ENCODE data around the gene FBXL13.
"Not testable (repeated sequence)": the region's sequence is repeated elsewhere in the genome, so short reads cannot be mapped to it uniquely, and the experiment has no call there.

FBXL13 gene

DNA sequence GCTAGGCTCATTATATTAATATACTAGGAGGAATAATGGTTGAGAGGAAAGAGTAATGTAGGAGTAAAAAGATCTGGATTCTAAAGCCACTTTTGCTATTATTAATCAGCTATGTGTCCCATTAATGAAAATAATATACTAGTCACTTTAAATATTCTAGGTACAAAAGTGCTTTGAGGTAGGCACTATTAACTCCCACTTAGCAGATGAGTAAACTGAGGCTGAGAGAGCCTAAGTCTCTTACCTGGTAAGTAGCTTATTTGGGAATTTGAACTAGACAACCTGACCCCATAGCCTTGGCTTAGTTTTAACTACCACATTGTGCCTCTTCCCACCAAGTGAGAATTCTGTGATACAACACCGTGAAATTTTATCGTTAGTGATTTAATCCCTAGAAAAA, 6.3 kb upstream of the FBXL13 start:
- in situ Hi-C loops (cut with HindIII; ENCODE audit: low sequenced_read_pairs) = no loop called here

DNA sequence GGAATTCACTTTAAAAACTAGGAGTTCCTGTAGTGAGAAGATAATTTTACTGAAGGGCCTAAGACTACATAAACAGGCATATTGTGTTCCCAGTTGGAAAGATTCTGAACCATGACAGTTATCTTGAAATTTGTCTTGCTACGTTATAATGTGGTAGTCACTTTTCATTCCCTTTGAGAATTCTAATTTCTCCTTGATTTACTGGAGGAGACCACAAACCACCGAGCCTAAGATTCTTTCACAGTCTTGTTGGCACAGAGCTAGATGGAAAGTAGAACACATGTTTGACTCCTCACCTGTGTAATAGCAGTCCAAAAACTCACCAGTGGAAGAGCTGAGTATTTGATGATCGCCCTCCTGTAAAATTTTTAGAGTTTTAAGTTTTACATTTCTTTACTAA, 5.2 kb upstream of the FBXL13 start:
- in situ Hi-C loops (cut with HindIII; ENCODE audit: low sequenced_read_pairs) = no loop called here

DNA sequence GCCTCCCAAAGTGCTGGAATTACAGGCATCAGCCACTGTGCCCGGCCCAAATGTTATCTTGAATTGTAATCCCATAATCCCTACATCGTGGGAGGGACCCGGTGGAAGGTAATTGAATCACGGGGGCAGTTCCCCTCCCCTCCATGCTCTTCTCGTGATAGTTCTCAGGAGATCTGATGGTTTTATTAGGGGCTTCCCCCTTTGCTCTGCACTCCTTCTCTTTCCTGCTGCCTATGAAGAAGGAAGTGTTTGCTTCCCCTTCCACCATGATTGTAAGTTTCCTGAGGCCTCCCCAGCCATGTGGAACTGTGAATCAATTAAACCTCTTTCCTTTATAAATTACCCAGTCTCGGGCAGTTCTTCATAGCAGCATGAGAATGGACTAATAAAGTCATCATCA, 3.6 kb upstream of the FBXL13 start:
- in situ Hi-C loops (cut with HindIII; ENCODE audit: low sequenced_read_pairs) = not testable (repeated sequence)

DNA sequence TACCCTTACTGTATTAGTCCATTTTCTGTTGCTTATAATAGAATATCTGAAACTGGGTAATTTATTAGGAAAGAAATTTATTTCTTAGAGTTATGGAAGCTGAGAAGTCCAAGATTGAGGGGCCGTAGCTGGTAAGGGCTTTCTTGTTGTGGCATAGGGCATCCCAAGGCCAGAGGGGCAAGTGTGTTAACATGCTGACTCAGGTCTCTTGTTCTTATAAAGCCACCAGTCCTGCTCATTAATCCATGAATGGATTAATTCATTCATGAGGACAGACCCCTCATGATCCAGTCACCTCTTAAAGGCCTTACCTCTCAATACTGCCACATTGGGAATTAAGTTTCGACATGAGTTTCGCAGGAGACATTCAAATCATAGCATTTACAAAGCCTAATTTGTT, 2.7 kb upstream of the FBXL13 start:
- in situ Hi-C loops (cut with HindIII; ENCODE audit: low sequenced_read_pairs) = no loop called here

DNA sequence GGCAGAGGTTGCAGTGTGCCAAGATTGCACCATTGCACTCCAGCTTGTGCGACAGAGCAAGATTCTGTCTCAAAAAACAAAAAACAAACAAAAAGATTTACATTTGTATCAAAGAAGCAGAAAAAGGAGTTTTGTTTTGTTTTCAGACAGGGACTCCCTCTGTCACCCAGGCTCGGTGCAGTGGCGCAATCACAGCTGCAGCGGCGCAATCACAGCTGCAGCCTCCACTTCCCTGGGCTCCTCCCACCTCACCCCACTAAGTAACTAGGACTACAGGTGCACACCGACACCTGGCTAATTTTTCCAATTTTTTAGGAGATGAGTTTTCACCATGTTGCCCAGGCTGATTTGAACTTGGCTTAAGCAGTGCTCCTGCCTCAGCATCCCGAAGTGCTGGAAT, 2.2 kb upstream of the FBXL13 start:
- in situ Hi-C loops (cut with HindIII; ENCODE audit: low sequenced_read_pairs) = no loop called here

DNA sequence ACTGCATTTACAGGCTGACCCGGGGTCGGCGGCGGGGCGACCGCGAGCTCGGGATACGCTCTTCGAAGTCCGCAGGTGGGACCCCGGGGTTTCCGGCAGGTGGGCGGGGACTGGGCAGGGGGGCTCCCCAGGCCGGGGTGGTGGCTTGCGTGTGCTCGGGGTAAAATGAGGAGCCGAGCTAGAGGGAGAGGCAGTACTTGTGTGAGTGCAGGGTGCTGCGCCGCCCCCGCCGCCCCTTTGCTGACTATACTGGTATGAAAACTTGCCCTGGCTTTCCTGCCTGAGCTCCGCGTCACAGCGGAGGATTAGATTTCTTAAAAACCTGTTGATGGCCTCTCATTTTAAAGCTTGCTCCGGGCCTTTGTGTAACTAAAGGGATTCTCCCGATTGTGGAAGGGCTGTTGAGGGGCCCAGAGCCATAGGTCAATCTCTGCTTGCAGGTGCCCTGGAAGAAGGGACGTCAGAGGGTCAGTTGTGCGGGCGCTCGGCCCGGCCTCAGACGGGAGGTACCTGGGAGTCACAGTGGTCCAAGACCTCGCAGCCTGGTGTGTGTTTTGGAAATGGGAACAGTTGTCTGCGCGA, 832 bp upstream of the FBXL13 start:
- in situ Hi-C loops (cut with HindIII; ENCODE audit: low sequenced_read_pairs) = no loop called here

DNA sequence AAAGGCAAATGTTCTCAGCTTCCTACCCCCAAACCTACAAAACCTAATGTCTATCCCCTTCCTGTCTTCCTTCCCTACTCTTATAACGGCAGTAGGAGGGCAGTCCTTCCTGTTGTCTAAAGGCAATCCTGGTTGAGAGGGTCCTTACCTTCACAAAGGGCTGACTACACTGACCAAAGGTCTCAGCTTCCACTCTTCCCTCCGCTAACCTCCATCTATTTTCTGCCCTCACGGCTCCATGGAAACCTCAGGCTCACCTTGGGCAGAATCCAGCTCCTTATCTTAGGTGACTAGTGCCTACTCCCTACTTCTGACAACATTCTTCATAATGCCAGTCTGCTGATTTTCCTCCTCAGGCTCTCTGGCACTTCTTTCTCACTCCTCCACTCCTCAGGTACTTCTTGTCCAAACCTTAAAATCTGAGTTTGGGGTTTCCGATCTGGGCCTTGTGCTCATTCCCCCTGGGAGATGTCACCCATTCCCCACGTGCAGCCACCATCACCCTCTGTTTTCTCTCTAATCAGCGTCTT, 542 bp downstream of the FBXL13 start:
- in situ Hi-C loops (cut with HindIII; ENCODE audit: low sequenced_read_pairs) = no loop called here

DNA sequence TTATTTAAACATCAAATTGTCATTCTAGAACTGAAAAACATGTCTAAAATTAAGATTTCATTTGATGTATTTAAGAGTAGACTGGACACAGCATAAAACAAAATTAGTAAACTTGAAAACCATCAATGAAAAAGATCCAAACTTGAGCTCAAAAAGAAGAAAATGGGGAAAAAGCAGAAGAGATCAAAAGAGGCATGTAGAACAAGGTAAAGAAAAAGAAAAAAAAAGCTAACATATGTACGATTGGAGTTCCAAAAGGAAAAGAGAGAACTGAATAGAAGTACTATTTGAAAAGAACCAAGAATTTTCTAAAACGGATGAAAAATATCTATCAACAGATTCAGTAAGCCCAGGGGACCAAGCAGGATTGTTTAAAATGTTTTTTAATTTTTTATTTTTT, 3.6 kb downstream of the FBXL13 start:
- in situ Hi-C loops (cut with HindIII; ENCODE audit: low sequenced_read_pairs) = no loop called here

DNA sequence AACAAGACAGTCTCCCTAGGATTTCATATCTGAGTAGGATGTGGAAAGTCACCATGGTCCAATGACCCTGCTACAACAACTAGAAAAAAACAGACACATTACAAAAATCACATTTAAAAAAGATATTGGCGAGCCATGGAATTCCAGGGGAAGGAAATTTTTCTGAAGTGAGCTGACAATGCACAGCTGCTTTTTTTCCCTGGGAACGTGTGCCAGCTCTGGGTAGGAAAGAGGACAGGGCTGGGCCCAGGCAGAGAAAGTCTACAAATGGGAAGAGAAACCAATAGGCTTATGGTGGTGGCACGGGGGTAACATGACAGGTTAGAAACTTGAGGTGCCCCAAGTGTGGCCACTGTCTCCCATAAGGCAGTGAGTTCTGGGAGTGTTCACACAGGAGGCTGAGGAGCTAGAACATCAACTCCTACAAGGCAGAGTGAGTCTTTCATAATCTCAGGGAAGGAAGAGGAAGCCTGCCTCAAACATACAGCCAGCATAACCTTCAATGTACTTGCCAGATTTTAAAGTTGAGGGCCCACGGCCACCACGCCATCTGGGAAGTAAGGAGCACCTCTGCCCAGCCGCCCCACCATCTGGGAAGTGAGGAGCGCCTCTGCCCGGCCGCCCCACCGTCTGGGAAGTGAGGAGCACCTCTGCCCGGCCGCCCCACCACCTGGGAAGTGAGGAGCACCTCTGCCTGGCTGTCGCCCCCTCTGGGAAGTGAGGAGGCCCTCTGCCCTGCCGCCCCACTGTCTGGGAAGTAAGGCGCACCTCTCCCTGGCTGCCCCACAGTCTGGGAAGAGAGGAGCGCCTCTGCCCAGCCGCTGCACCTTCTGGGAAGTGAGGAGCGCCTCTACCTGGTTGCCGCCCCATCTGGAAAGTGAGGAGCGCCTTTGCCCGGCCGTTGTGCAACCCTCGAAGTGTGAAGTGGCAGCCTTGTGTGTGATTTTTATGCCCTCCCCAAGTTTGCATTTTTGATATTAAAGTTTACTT, 5.9 kb downstream of the FBXL13 start:
- in situ Hi-C loops (cut with HindIII; ENCODE audit: low sequenced_read_pairs) = no loop called here

DNA sequence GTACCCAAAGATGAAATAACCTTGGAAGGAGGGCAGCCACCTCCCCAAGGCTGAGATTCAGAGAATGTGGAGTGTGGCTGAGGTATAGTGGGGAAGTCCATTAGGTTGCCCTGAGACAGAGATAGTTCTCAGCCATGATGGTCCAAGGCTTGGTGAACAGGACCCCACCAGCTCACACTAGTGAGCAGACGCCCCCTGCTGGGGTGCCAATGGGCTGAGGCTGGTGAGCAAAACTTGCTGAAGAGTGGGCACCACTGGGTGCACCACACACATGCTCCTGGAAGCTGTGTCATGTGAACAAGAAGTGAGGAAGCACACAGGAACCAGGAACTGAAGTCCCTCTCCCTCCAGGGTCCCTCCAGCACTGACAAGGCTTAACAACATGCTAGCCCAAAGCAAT, 8.9 kb downstream of the FBXL13 start:
- in situ Hi-C loops (cut with HindIII; ENCODE audit: low sequenced_read_pairs) = no loop called here

DNA sequence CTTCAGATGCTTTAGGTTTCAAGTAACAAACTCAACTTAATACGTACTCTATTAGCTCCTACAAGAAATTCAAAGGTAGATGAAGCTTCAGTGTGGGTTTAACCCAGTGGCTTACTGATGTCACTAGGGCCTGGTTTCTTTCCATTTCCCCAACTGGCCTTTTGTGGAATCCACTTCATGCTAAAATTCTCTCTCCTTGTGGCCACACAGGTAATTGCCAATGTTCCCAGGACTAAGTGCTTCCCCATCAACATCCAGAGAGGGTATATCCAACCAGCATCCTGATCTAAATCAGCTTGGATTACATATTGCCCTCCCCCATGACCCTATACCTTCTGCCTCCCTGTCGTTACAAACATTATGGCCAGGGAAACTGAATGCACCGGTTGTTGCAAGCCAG, 10.7 kb downstream of the FBXL13 start:
- in situ Hi-C loops (cut with HindIII; ENCODE audit: low sequenced_read_pairs) = no loop called here

DNA sequence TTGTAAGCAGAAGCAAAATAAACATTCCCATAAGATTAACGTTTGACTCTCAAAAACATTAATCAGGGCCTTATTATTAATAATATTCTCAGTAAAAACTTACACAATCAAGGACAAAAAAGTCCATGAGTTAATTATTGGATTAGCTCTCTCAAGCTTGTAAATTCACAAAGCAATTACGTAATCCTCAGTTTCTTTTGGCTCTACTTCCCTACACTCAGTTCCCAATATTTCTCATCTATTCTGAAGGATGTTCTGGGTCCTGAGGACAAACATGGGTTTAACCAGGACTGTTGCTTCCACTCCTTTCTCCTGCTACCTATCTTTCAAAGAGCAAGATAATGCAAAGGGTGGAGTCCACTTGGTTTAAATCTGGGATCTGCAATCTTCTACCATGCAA, 15.1 kb downstream of the FBXL13 start:
- in situ Hi-C loops (cut with HindIII; ENCODE audit: low sequenced_read_pairs) = no loop called here

DNA sequence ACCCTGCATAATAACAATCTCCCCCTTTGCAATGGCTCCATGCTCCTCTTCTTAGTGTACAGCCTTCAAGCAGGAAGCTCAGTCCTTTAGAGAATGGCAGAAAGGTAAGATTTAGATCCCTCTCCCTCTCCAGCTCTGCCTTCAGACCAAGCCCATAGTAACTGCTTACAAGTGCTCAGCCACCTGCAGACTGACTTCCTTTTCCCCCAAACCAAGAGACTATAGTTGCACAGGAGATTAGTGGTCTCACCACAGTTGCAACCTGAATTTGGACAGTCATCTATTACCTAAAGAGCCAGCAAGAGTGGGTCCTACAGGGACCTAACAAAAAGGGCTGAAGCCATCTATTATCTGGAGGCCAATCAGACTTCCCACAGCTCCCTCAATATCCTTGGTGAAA, 16.5 kb downstream of the FBXL13 start:
- in situ Hi-C loops (cut with HindIII; ENCODE audit: low sequenced_read_pairs) = no loop called here

DNA sequence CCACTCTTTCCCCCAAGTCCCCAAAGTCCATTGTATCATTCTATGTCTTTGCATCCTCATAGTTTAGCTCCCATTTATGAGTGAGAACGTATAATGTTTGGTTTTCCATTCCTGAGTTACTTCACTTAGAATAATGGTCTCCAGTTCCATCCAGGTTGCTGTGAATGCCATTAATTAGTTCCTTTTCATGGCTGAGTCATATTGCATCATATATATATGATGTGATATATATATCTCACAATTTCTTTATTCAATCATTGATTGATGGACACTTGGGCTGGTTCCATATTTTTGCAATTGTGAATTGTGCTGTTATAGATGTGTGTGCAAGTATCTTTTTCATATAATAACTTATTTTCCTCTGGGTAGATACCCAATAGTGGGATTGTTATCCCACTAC, 18.6 kb downstream of the FBXL13 start:
- in situ Hi-C loops (cut with HindIII; ENCODE audit: low sequenced_read_pairs) = not testable (repeated sequence)

DNA sequence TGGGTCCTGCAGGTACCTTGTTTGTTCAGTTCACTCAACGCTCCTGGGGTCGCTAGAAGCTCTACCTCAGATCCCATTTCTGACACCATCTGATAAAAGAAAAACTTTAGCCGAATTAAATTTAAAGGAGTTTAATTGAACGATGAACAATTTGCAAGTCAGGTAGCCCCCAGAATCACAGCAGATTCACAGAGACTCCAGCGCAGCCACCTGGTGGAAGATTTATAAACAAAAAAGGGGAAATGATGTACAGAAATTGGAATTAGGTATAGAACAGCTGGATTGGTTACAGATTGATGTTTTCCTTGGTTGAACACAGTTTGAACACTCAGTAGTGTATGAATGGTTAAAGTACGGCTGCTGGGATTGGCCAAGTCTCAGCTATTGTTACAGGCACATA, 23.1 kb downstream of the FBXL13 start:
- in situ Hi-C loops (cut with HindIII; ENCODE audit: low sequenced_read_pairs) = no loop called here

DNA sequence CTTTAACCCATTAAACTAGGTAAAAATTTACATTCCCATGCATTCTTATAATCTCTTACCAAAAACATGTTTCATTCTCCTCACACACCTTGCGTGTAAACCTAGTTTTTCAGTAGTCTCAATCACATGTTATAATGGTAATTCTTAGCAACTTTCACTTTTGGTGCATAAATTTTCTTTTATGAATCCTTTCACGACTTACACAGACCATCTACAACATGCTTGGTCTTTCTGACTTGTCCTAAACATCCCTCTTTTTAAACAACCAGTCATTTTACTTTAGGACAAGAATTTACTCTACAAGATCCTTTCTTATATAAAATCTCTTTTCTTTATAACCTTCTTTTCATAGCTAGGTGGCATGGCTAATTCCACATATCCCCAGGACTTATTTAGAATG, 25.8 kb downstream of the FBXL13 start:
- in situ Hi-C loops (cut with HindIII; ENCODE audit: low sequenced_read_pairs) = no loop called here

DNA sequence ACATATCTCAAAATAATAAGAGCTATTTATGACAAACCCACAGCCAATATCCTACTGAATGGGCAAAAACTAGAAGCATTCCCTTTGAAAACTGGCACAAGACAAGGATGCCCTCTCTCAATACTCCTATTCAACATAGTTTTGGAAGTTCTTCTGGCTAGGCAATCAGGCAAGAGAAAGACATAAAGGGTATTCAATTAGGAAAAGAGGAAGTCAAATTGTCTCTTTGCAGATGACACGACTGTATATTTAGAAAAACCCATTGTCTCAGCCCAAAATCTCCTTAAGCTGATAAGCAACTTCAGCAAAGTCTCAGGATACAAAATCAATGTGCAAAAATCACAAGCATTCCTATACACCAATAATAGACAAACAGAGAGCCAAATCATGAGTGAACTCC, 32.8 kb downstream of the FBXL13 start:
- in situ Hi-C loops (cut with HindIII; ENCODE audit: low sequenced_read_pairs) = not testable (repeated sequence)

DNA sequence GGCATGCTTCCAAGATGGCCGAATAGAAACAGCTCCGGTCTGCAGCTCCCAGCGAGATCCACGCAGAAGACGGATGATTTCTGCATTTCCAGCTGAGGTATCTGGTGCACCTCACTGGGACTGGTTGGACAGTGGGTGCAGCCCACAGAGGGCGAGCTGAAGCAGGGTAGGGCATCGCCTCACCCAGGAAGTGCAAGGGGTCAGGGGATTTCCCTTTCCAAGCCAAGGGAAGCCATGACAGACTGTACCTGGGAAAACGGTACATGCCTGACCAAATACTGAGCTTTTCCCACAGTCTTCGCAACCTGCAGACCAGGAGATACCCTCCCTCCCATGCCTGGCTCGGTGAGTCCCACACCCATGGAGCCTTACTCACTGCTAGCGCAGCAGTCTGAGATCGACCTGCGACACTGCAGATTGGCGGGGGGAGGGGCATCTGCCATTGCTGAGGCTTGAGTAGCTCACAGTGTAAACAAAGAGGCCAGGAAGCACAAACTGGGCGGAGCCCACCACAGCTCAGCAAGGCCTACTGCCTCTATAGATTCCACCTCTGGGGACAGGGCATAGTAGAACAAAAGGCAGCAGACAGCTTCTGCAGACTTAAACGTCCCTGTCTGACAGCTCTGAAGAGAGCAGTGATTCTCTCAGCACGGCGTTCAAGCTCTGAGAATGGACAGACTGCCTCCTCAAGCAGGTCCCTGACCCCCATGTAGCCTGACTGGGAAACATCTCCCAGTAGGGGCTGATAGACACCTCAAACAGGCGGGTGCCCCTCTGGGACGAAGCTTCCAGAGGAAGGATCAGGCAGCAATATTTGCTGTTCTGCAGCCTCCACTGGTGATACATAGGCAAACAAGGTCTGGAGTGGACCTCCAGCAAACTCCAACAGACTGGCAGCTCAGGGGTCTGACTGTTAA, 36.5 kb downstream of the FBXL13 start:
- in situ Hi-C loops (cut with HindIII; ENCODE audit: low sequenced_read_pairs) = not testable (repeated sequence)

DNA sequence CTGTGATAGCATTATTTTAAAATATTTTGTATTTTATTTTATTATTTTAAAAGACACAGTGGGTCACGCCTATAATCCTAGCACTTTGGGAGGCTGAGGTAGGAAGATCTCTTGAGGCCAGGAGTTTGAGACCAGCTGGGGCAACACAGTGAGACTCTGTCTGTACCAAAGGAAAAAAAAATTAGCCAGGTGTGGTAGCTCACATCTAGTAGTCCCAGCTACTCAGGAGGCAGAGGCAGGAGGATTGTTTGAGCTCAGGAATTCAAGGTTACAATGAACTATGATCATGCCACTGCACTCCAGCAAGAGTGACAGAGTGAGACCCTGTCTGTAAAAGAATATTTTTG, 37.1 kb downstream of the FBXL13 start:
- in situ Hi-C loops (cut with HindIII; ENCODE audit: low sequenced_read_pairs) = no loop called here

DNA sequence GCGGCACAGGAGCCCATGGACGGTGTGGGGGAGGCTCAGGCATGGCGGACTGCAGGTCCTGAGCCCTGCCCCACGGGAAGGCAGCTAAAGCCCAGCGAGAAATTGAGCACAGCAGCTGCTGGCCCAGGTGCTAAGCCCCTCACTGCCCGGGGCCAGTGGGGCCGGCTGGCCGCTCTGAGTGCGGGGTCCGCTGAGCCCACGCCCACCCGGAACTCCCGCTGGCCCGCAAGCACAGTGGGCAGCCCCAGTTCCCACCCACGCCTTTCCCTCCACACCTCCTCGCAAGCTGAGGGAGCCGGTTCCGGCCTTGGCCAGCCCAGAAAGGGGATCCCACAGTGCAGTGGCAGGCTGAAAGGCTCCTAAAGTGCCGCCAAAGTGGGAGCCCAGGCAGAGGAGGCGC, 40.3 kb downstream of the FBXL13 start:
- in situ Hi-C loops (cut with HindIII; ENCODE audit: low sequenced_read_pairs) = not testable (repeated sequence)

DNA sequence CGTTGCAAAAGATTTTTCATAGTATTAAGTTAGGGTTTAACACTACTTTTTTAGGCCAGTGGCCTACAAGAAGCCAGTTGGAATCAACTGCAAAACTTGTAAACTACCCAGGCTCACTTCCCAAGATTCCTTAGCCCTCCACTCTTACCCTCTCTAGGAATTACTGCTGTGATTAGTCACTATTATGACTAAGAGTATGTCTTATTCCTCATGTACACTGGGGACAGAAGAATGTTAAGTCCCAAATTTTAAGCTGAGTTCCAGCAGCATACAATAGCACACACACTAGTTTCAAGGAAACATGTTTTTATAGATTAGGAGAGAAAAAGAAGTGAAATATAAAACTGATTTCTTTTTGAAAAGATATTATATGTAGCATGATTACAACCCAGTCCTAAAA, 42.8 kb downstream of the FBXL13 start:
- in situ Hi-C loops (cut with HindIII; ENCODE audit: low sequenced_read_pairs) = no loop called here

All from endothelial cell of hepatic sinusoid (primary cell).